ENCODE results near the gene UNC50. TPM values are rescaled to one million over a fixed set of nuclear protein-coding genes. Genes with fewer than 3 reads are reported as not detected.

Gene UNC50
- polyA plus RNA-seq, 1 donor = 57.4 TPM

- Histone ChIP-seq H3K27ac (ENCODE audit: low read length) (no peak overlapping the region), H3K27me3 (ENCODE audit: control insufficient read depth, insufficient read depth, low read length) (no peaks in the 10 kb centered on the region), H3K36me3 (ENCODE audit: control insufficient read depth, insufficient read depth, low read length) (peaks cover 45% of the 10 kb centered on the region), H3K4me1 (ENCODE audit: control insufficient read depth, insufficient read depth, low read length) (no peaks in the 10 kb centered on the region), H3K4me3 (ENCODE audit: low read length) (no peak overlapping the region), H3K9me3 (ENCODE audit: control insufficient read depth, low read depth, low read length) (no peaks in the 10 kb centered on the region)
- DNase-seq = no peak
- WGBS (ENCODE audit: insufficient coverage, low lambda C conversion rate) = 100% methylated on average over 1 of the region's 9 CpGs
Measured at GRCh38 chr2:98565286-98565860, 43.0 kb upstream of the UNC50 start.

- H3K4me1 ChIP-seq (ENCODE audit: control insufficient read depth, insufficient read depth, low read length) = no peaks in the 10 kb centered on the region
- no peak for DNase-seq
- H3K9me3 ChIP-seq (ENCODE audit: control insufficient read depth, low read depth, low read length) = no peaks in the 10 kb centered on the region
- H3K27ac ChIP-seq (ENCODE audit: low read length) = no peak overlapping the region
- peaks cover 47% of the 10 kb centered on the region for H3K36me3 ChIP-seq (ENCODE audit: control insufficient read depth, insufficient read depth, low read length)
- H3K27me3 ChIP-seq (ENCODE audit: control insufficient read depth, insufficient read depth, low read length) = no peaks in the 10 kb centered on the region
- 100% methylated on average over 3 of the region's 19 CpGs for WGBS (ENCODE audit: insufficient coverage, low lambda C conversion rate)
- no peak overlapping the region for H3K4me3 ChIP-seq (ENCODE audit: low read length)
Measured at GRCh38 chr2:98565941-98566340, 42.4 kb upstream of the UNC50 start.

- Histone ChIP-seq H3K36me3 (ENCODE audit: control insufficient read depth, insufficient read depth, low read length) (peaks cover 62% of the 10 kb centered on the region), H3K4me3 (ENCODE audit: low read length) (no peak overlapping the region), H3K9me3 (ENCODE audit: control insufficient read depth, low read depth, low read length) (no peaks in the 10 kb centered on the region), H3K27ac (ENCODE audit: low read length) (no peak overlapping the region), H3K27me3 (ENCODE audit: control insufficient read depth, insufficient read depth, low read length) (no peaks in the 10 kb centered on the region), H3K4me1 (ENCODE audit: control insufficient read depth, insufficient read depth, low read length) (no peaks in the 10 kb centered on the region)
- 100% methylated on average over 1 of the region's 11 CpGs for WGBS (ENCODE audit: insufficient coverage, low lambda C conversion rate)
- DNase-seq = no peak
Measured at GRCh38 chr2:98568161-98568956, 40.0 kb upstream of the UNC50 start.

- DNase-seq = peak in 1 of 2 donors; percentile 10
- Histone ChIP-seq H3K4me3 (ENCODE audit: low read length) (no peak overlapping the region), H3K36me3 (ENCODE audit: control insufficient read depth, insufficient read depth, low read length) (peaks cover 67% of the 10 kb centered on the region), H3K27me3 (ENCODE audit: control insufficient read depth, insufficient read depth, low read length) (no peaks in the 10 kb centered on the region), H3K9me3 (ENCODE audit: control insufficient read depth, low read depth, low read length) (no peaks in the 10 kb centered on the region), H3K4me1 (ENCODE audit: control insufficient read depth, insufficient read depth, low read length) (no peaks in the 10 kb centered on the region), H3K27ac (ENCODE audit: low read length) (no peak overlapping the region)
- no CpG with 5 or more reads among the region's 19 CpGs for WGBS (ENCODE audit: insufficient coverage, low lambda C conversion rate)
Measured at GRCh38 chr2:98569197-98569793, 39.1 kb upstream of the UNC50 start.

GRCh38 chr2:98569915-98570314, 38.5 kb upstream of the UNC50 start:
- no CpG with 5 or more reads among the region's 13 CpGs for WGBS (ENCODE audit: insufficient coverage, low lambda C conversion rate)
- Histone ChIP-seq H3K4me1 (ENCODE audit: control insufficient read depth, insufficient read depth, low read length) (no peaks in the 10 kb centered on the region), H3K9me3 (ENCODE audit: control insufficient read depth, low read depth, low read length) (no peaks in the 10 kb centered on the region), H3K4me3 (ENCODE audit: low read length) (no peak overlapping the region), H3K36me3 (ENCODE audit: control insufficient read depth, insufficient read depth, low read length) (peaks cover 67% of the 10 kb centered on the region), H3K27me3 (ENCODE audit: control insufficient read depth, insufficient read depth, low read length) (no peaks in the 10 kb centered on the region), H3K27ac (ENCODE audit: low read length) (no peak overlapping the region)
- DNase-seq = no peak

GRCh38 chr2:98570356-98570755, 38.0 kb upstream of the UNC50 start:
- H3K27me3 ChIP-seq (ENCODE audit: control insufficient read depth, insufficient read depth, low read length) = no peaks in the 10 kb centered on the region
- no peak overlapping the region for H3K4me3 ChIP-seq (ENCODE audit: low read length)
- no peak overlapping the region for H3K27ac ChIP-seq (ENCODE audit: low read length)
- no peaks in the 10 kb centered on the region for H3K4me1 ChIP-seq (ENCODE audit: control insufficient read depth, insufficient read depth, low read length)
- no peaks in the 10 kb centered on the region for H3K9me3 ChIP-seq (ENCODE audit: control insufficient read depth, low read depth, low read length)
- DNase-seq = no peak
- H3K36me3 ChIP-seq (ENCODE audit: control insufficient read depth, insufficient read depth, low read length) = peaks cover 66% of the 10 kb centered on the region
- WGBS (ENCODE audit: insufficient coverage, low lambda C conversion rate) = no CpG with 5 or more reads among the region's 5 CpGs

GRCh38 chr2:98571121-98571701, 37.2 kb upstream of the UNC50 start:
- no peaks in the 10 kb centered on the region for H3K9me3 ChIP-seq (ENCODE audit: control insufficient read depth, low read depth, low read length)

GRCh38 chr2:98571796-98572195, 36.6 kb upstream of the UNC50 start:
- Histone ChIP-seq H3K27ac (ENCODE audit: low read length) (no peak overlapping the region), H3K4me3 (ENCODE audit: low read length) (no peak overlapping the region), H3K36me3 (ENCODE audit: control insufficient read depth, insufficient read depth, low read length) (peaks cover 61% of the 10 kb centered on the region), H3K4me1 (ENCODE audit: control insufficient read depth, insufficient read depth, low read length) (no peaks in the 10 kb centered on the region), H3K27me3 (ENCODE audit: control insufficient read depth, insufficient read depth, low read length) (no peaks in the 10 kb centered on the region), H3K9me3 (ENCODE audit: control insufficient read depth, low read depth, low read length) (no peaks in the 10 kb centered on the region)
- no peak for DNase-seq
- WGBS (ENCODE audit: insufficient coverage, low lambda C conversion rate) = no CpG with 5 or more reads among the region's 9 CpGs

More at GRCh38 chr2:98571121-98571701, 37.2 kb upstream of the UNC50 start:
- H3K4me1 ChIP-seq (ENCODE audit: control insufficient read depth, insufficient read depth, low read length) = no peaks in the 10 kb centered on the region
- H3K27me3 ChIP-seq (ENCODE audit: control insufficient read depth, insufficient read depth, low read length) = no peaks in the 10 kb centered on the region
- no peak overlapping the region for H3K27ac ChIP-seq (ENCODE audit: low read length)
- H3K36me3 ChIP-seq (ENCODE audit: control insufficient read depth, insufficient read depth, low read length) = peaks cover 60% of the 10 kb centered on the region
- no CpG with 5 or more reads among the region's 13 CpGs for WGBS (ENCODE audit: insufficient coverage, low lambda C conversion rate)
- no peak overlapping the region for H3K4me3 ChIP-seq (ENCODE audit: low read length)
- DNase-seq = no peak

GRCh38 chr2:98572211-98572610, 36.2 kb upstream of the UNC50 start:
- H3K4me3 ChIP-seq (ENCODE audit: low read length) = no peak overlapping the region
- H3K9me3 ChIP-seq (ENCODE audit: control insufficient read depth, low read depth, low read length) = no peaks in the 10 kb centered on the region
- no peak overlapping the region for H3K27ac ChIP-seq (ENCODE audit: low read length)
- no peak for DNase-seq
- no peaks in the 10 kb centered on the region for H3K4me1 ChIP-seq (ENCODE audit: control insufficient read depth, insufficient read depth, low read length)
- peaks cover 63% of the 10 kb centered on the region for H3K36me3 ChIP-seq (ENCODE audit: control insufficient read depth, insufficient read depth, low read length)
- no peaks in the 10 kb centered on the region for H3K27me3 ChIP-seq (ENCODE audit: control insufficient read depth, insufficient read depth, low read length)
- WGBS (ENCODE audit: insufficient coverage, low lambda C conversion rate) = no CpG with 5 or more reads among the region's 5 CpGs

GRCh38 chr2:98572676-98573075, 35.7 kb upstream of the UNC50 start:
- WGBS (ENCODE audit: insufficient coverage, low lambda C conversion rate) = no CpG with 5 or more reads among the region's 15 CpGs
- Histone ChIP-seq H3K27me3 (ENCODE audit: control insufficient read depth, insufficient read depth, low read length) (no peaks in the 10 kb centered on the region), H3K4me1 (ENCODE audit: control insufficient read depth, insufficient read depth, low read length) (no peaks in the 10 kb centered on the region), H3K27ac (ENCODE audit: low read length) (no peak overlapping the region), H3K4me3 (ENCODE audit: low read length) (no peak overlapping the region), H3K9me3 (ENCODE audit: control insufficient read depth, low read depth, low read length) (no peaks in the 10 kb centered on the region), H3K36me3 (ENCODE audit: control insufficient read depth, insufficient read depth, low read length) (peaks cover 62% of the 10 kb centered on the region)
- DNase-seq = no peak

Measured in large intestine (tissue), 3 donors.